NK-92 (cell line): Measurements from ENCODE around the gene DPH7.
"Not testable (repeated sequence)": the region's sequence is repeated elsewhere in the genome, so short reads cannot be mapped to it uniquely, and the experiment has no call there.

Source experiments
- DNase-seq: peaks from one replicate; lab custom pipeline; 2025; ENCODE audit not compliant: unreplicated experiment; lab: John Stamatoyannopoulos, UW

The DPH7 gene

DNA sequence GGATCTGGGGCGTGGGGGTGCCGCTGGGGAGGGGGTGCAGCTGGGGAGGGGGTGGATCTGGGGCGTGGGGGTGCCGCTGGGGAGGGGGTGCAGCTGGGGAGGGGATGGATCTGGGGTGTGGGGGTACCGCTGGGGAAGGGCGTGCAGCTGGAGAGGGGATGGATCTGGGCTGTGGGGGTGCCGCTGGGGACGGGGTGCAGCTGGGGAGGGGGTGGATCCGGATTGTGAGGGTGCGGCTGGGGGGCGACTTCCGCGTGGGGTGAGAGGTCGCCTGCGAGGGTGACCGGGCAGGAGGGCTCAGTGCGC lies 27.8 kb downstream of the DPH7 start:
- DNase-seq, result not testable (repeated sequence)

GRCh38 chr9:137550231-137550621 lies 28.5 kb downstream of the DPH7 start, which contains the start of gene PNPLA7:
PNPLA7 (minus strand) TSS chr9:137550402; CDS start chr9:137550197, 205 bp downstream.
- DNase-seq, result no peak

DNA sequence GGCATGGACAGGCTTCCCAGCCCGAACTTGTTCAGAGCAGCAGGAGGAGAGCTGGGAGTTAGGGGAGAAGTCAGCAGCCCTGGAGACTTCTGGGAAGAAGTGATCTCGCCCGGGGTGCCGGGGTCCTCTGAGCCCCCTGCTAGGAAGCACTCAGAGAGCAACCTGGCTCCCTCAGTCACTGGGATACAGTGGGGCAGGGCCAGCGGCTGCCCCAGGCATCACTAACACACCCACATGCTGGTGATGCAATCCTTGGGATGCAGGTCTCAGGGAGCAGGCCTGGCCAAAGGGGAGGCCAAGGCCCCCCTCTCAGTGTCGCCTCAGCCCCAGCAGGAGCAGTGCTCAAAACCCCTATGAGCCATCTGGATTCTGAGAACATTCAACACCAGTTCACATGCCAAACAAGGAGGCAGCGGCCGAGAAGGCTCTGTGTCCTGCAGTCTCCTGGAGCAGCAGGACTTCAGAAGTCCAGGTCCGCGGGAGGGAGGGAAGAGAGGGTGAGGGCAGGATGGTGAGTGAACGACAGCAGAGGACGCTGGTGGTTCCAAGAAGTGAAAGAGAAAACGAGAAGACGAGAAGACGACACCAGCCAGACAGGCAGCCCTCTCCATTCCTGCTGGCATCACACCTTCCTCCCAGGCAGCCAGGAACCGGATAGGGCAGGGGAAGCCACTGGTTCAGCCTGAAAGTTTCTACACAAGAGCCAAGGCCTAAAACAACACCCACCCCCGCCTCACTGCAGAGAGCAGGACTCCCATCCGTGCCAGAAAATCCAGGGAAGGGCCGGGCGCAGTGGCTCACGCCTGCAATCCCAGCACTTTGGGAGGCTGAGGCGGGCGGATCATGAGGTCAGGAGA lies 30.8 kb downstream of the DPH7 start:
- DNase-seq, result no peak

DNA sequence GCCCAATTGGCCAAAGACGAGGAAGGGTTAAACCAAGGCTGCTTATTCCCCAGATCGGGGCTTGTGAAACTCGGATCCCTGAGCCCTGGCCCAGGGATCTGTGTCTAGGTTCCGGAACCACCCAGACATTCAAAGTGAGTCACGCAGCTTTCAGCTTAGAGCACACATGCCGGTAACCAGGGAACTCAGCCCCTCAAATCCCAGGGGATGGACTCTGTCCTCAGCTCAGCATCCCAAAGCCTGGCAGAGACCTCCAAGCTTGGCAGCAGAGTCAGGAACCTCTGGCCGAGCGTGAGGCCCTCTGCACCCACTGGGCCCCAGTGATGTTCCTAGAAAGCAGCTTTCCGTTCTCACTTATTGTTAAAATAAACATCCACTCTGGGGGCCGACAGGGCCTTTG lies 33.6 kb downstream of the DPH7 start:
- DNase-seq, result no peak

DNA sequence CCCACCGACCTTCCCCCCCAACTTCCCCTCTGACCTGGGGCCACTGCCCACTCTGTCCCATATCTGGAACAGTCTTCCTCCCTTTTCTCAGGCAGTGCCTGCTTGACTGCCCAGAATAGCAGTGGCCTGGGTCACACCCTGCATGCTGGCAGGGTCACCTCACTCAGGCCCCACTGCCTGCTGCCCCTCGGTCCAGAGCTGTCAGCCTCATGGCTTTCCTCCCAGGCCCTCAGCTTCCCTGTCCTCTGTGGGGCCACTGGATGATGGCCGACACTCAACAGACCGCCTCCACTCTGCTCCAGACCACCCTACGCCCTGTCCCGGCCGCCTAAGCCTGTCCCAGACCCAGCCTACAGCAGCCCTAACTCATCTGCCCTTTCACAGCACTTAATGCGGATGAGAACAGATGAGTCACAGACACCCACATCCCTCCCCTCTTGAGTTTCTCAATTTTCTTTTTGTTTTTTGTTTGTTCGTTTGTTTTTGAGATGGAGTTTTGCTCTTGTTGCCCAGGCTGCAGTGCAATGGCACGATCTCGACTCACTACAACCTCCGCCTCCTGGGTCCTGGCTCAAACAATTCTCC lies 34.5 kb downstream of the DPH7 start:
- DNase-seq, result no peak

- DNase-seq, result no peak
These were observed 35.3 kb downstream of the DPH7 start for GRCh38 chr9:137543237-137543963.

GRCh38 chr9:137542486-137542885 lies 36.2 kb downstream of the DPH7 start:
- DNase-seq, result no peak

- DNase-seq, result no peak
These were observed 38.2 kb downstream of the DPH7 start for GRCh38 chr9:137540536-137540935.

- DNase-seq, result no peak
These were observed 40.7 kb downstream of the DPH7 start for GRCh38 chr9:137538058-137538457.

DNA sequence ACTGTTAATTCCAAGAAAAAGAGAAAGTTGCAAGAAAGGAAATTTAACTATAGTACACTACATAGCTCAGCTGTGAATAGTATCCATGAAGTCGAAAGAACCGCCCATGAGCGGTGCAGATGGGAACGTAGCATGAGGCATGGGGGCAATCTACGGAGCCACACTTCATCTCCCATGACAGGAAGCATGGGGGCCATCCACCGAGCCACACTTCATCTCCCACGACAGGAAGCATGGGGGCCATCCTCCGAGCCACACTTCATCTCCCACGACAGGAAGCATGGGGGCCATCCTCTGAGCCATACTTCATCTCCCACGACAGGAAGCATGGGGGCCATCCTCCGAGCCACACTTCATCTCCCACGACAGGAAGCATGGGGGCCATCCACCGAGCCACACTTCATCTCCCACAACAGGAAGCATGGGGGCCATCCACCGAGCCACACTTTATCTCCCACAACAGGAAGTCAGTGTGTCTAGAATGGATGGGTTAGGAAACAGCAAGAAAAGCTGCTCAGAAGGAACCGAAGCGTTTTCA lies 42.1 kb downstream of the DPH7 start:
- DNase-seq, result not testable (repeated sequence)

GRCh38 chr9:137535120-137535428 lies 43.7 kb downstream of the DPH7 start:
- DNase-seq, result no peak

GRCh38 chr9:137534256-137535119 lies 44.2 kb downstream of the DPH7 start:
- DNase-seq, result no peak

- not testable (repeated sequence) for DNase-seq
These were observed 45.7 kb downstream of the DPH7 start for GRCh38 chr9:137532891-137533468.

- DNase-seq, result no peak
These were observed 47.5 kb downstream of the DPH7 start for GRCh38 chr9:137531099-137531765.

DNA sequence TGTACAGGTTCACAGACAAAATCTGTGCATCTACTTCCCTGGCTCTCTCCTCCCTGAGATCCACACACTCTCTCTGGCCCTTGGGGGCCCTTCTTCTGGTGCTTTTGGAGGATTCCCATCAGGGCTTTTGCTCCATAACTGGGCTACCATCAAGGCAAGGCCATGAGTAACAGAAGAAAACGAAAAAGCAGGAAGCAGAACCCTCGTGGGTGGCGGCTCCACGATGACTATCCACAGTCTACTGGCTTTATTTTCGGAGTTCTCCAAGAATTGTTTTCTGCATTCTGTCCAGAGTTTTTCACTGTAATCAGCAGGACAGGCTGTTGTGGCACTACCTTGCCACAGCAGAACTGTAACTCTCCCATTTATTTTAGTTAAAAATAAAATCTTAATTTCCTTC lies 48.4 kb downstream of the DPH7 start:
- no peak for DNase-seq

GRCh38 chr9:137524981-137525317 lies 53.8 kb downstream of the DPH7 start:
- DNase-seq, result no peak

- DNase-seq, result no peak
These were observed 54.4 kb downstream of the DPH7 start for GRCh38 chr9:137524161-137524980.

DNA sequence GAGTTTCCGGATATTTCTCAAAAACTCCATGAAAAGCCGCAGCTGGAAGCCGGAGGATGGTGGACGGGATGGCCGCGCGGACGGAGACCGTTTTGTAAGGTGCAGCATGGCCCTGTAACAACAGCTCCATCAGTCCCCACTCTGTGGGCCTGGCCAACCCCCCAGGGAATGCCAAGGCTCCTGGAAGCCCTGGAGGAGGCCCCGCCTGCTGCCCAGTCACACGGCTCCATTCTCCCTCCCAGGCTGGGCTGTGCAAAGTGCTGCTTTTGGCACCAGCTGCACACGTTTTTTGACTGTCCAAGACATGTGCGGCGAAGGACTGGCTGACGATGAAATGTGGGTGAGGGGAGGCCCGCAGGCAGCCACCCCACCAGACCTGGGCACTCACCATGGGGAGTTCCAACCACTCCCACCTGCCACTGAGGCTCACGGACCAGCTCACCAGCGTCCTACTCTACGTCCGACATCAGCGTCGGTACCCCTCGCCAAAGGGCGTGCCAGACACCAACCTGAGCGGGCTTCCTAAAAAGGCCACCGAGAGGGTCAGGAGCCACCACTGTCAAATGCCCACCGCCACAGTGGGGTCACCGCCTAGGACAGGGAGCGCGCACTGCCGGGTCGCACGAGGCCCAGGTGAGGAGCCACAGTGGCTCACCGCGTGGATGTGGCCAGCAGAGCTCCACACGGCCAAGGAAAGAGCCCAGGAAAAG lies 55.8 kb downstream of the DPH7 start:
- DNase-seq, result no peak
